ENCODE measurements around the gene PWWP2B. TPM values are rescaled to one million over a fixed set of nuclear protein-coding genes. Genes with fewer than 3 reads are reported as not detected.

Gene PWWP2B
- total and polyA plus RNA-seq, 2 experiments from 2014 or later, result 2.3 to 12.8 TPM

DNA sequence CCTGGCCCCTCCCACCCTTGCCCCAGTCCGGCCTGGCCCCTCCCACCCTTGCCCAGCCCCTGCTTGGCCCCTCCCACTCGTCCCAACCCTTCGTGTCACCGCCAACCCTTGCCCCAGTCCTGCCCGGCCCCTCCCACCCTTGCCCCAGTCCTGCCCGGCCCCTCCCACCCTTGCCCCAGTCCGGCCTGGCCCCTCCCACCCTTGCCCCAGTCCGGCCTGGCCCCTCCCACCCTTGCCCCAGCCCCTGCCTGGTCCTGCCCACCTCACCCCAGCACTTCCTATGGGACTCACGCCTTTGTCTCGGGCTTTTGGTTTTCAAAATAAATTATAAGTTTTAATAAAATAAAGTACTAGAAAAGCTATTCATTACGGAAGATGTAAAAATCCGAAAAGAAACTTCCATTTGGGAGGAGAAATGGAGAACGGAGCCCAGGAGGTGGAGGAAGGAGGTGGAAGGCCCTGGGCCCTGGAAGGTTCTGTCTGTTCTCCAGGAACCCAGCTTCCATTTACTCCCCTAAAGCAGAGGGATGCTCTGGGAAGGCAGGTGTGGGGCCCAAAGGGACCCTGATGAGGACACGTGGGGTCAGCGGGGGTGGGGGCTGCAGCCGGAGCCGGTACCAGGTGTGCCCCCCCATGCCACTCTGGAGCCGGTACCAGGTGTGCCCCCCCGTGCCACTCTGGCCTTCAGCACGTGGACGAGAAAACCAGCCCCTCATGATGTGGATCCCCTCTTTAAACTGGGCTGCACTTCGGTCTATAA lies 52.2 kb downstream of the PWWP2B start:
- Histone ChIP-seq H3K9me2 (ENCODE audit: insufficient read depth) (no peaks in the 10 kb centered on the region), H3F3A (replicated peaks; ENCODE audit: low read depth) (0 out of 2 replicates have a peak, but pooled peaks cover 8% of the 10 kb centered on the region), H4K20me1 (replicated peaks; ENCODE audit: insufficient read depth) (no peaks in the 10 kb centered on the region), H3K4me1 (ENCODE audit: insufficient read depth) (peaks cover 17% of the 10 kb centered on the region), H3K79me2 (replicated peaks; ENCODE audit: insufficient read depth) (no peaks in the 10 kb centered on the region), H3K27me3 (ENCODE audit: insufficient read depth) (no peaks in the 10 kb centered on the region), H3K4me3 (no peak overlapping the region), H2AFZ (no peak overlapping the region), H3K27ac (ENCODE audit: low read depth) (no peak overlapping the region), H3K4me2 (no peak overlapping the region), H3K36me3 (ENCODE audit: insufficient read depth) (no peaks in the 10 kb centered on the region)
- Mint-ChIP-seq H3K9me3 (no peaks in the 10 kb centered on the region; the same call in 2 of the 3 replicates), H3K27me3 (ENCODE audit: insufficient read depth, low read depth, poor library complexity) (peaks cover 11% of the 10 kb centered on the region), H3K4me3 (no peak overlapping the region), H3K4me1 (peaks cover 23% of the 10 kb centered on the region), H3K27ac (no peak overlapping the region), H3K36me3 (ENCODE audit: low read depth) (no peaks in the 10 kb centered on the region)
- TF ChIP-seq, protein P1, sequence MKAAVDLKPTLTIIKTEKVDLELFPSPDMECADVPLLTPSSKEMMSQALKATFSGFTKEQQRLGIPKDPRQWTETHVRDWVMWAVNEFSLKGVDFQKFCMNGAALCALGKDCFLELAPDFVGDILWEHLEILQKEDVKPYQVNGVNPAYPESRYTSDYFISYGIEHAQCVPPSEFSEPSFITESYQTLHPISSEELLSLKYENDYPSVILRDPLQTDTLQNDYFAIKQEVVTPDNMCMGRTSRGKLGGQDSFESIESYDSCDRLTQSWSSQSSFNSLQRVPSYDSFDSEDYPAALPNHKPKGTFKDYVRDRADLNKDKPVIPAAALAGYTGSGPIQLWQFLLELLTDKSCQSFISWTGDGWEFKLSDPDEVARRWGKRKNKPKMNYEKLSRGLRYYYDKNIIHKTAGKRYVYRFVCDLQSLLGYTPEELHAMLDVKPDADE (IDR thresholded peaks at IDR 0.05), result no peak
- TF ChIP-seq EZH2 (IDR thresholded peaks at IDR 0.05; ENCODE audit: low read depth, unreplicated experiment) (no peak), JUNB (IDR thresholded peaks at IDR 0.05; ENCODE audit: unreplicated experiment) (no peak), CREB1 (CRISPR knock-in tag; IDR thresholded peaks at IDR 0.05; ENCODE audit: low read depth) (no peak), ZNF114 (CRISPR knock-in tag; IDR thresholded peaks at IDR 0.05) (no peak), NANOG (IDR thresholded peaks at IDR 0.05; ENCODE audit: borderline replicate concordance) (no peak), POLR2AphosphoS5 (IDR thresholded peaks at IDR 0.05; ENCODE audit: low read depth) (no peak)
- TF ChIP-seq, protein P2, sequence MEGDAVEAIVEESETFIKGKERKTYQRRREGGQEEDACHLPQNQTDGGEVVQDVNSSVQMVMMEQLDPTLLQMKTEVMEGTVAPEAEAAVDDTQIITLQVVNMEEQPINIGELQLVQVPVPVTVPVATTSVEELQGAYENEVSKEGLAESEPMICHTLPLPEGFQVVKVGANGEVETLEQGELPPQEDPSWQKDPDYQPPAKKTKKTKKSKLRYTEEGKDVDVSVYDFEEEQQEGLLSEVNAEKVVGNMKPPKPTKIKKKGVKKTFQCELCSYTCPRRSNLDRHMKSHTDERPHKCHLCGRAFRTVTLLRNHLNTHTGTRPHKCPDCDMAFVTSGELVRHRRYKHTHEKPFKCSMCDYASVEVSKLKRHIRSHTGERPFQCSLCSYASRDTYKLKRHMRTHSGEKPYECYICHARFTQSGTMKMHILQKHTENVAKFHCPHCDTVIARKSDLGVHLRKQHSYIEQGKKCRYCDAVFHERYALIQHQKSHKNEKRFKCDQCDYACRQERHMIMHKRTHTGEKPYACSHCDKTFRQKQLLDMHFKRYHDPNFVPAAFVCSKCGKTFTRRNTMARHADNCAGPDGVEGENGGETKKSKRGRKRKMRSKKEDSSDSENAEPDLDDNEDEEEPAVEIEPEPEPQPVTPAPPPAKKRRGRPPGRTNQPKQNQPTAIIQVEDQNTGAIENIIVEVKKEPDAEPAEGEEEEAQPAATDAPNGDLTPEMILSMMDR (conservative IDR thresholded peaks at IDR 0.05; ENCODE audit: low read depth in 2 of 2), result no peak
- TF ChIP-seq, protein P3, sequence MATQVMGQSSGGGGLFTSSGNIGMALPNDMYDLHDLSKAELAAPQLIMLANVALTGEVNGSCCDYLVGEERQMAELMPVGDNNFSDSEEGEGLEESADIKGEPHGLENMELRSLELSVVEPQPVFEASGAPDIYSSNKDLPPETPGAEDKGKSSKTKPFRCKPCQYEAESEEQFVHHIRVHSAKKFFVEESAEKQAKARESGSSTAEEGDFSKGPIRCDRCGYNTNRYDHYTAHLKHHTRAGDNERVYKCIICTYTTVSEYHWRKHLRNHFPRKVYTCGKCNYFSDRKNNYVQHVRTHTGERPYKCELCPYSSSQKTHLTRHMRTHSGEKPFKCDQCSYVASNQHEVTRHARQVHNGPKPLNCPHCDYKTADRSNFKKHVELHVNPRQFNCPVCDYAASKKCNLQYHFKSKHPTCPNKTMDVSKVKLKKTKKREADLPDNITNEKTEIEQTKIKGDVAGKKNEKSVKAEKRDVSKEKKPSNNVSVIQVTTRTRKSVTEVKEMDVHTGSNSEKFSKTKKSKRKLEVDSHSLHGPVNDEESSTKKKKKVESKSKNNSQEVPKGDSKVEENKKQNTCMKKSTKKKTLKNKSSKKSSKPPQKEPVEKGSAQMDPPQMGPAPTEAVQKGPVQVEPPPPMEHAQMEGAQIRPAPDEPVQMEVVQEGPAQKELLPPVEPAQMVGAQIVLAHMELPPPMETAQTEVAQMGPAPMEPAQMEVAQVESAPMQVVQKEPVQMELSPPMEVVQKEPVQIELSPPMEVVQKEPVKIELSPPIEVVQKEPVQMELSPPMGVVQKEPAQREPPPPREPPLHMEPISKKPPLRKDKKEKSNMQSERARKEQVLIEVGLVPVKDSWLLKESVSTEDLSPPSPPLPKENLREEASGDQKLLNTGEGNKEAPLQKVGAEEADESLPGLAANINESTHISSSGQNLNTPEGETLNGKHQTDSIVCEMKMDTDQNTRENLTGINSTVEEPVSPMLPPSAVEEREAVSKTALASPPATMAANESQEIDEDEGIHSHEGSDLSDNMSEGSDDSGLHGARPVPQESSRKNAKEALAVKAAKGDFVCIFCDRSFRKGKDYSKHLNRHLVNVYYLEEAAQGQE (IDR thresholded peaks at IDR 0.05; ENCODE audit: unreplicated experiment), result no peak
- no peak for DNase-seq (ENCODE audit: low spot score)
- no peak for ATAC-seq
